DOHH2 (cell line): ENCODE measurements around the gene ADD3.

ENCODE experiments used
- EZH2phosphoT487 ChIP-seq: fragments of 200-600 bp; sonication (generic); IDR thresholded peaks from 2 replicates; pipeline ENCODE4 v1.6.1; 2017; ENCODE audit warnings: borderline replicate concordance, mild to moderate bottlenecking, antibody characterized with exemption, low read length, moderate library complexity, mixed read lengths
- TF ChIP-seq, protein P1 (sequence below): fragments of 200-600 bp; sonication (generic); IDR thresholded peaks from one replicate; pipeline ENCODE4 v1.5.1; 2014; ENCODE audit warnings: antibody characterized with exemption, mild to moderate bottlenecking, low read depth, low read length; ENCODE audit not compliant: poor library complexity, severe bottlenecking

DNA sequence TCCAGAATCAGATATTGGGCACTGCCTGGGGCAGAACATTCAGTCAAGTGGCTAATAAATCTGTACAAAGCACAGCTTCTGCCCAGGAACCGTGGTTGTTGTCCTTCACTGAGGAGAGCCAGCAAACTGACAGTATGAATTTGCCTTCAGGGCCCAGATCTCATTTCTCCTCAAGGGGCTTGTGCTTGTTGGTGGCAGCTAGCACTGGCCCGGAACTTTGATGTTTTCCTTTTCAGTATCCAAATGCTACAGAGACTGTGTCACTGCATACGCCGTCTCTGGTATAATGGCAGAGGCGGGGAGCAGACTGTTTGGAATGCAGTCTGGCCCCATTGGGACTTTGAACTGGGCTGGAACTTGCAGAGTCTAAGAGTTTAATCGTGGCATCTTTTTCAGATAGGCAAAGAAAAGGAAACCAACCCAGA lies 30.4 kb upstream of the ADD3 start:
- TF ChIP-seq, protein P1, sequence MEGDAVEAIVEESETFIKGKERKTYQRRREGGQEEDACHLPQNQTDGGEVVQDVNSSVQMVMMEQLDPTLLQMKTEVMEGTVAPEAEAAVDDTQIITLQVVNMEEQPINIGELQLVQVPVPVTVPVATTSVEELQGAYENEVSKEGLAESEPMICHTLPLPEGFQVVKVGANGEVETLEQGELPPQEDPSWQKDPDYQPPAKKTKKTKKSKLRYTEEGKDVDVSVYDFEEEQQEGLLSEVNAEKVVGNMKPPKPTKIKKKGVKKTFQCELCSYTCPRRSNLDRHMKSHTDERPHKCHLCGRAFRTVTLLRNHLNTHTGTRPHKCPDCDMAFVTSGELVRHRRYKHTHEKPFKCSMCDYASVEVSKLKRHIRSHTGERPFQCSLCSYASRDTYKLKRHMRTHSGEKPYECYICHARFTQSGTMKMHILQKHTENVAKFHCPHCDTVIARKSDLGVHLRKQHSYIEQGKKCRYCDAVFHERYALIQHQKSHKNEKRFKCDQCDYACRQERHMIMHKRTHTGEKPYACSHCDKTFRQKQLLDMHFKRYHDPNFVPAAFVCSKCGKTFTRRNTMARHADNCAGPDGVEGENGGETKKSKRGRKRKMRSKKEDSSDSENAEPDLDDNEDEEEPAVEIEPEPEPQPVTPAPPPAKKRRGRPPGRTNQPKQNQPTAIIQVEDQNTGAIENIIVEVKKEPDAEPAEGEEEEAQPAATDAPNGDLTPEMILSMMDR = no peak
- TF ChIP-seq EZH2phosphoT487 = no peak
